GM18520 (cell line): ENCODE data around the gene REM2.
"Not testable (repeated sequence)": the region's sequence is repeated elsewhere in the genome, so short reads cannot be mapped to it uniquely, and the experiment has no call there.

Experiments used
- ATAC-seq: cut with Tn5 transposase; IDR thresholded peaks from one replicate; pipeline ENCODE4 v1.9.1; 2021; ENCODE audit not compliant: unreplicated experiment

Gene REM2

GRCh38 chr14:22847661-22848341, 35.2 kb upstream of the REM2 start:
- no peak for ATAC-seq

- ATAC-seq: no peak
Observed at GRCh38 chr14:22848351-22849164, 34.5 kb upstream of the REM2 start.

GRCh38 chr14:22849212-22849819, 33.7 kb upstream of the REM2 start:
- ATAC-seq: no peak

- ATAC-seq: no peak
Observed at GRCh38 chr14:22850944-22851764, 31.9 kb upstream of the REM2 start.

- not testable (repeated sequence) for ATAC-seq
Observed at GRCh38 chr14:22852178-22852577, 30.8 kb upstream of the REM2 start.

- ATAC-seq: no peak
Observed at GRCh38 chr14:22852599-22852939, 30.5 kb upstream of the REM2 start.

- ATAC-seq: no peak
Observed at GRCh38 chr14:22852940-22853767, 29.9 kb upstream of the REM2 start.

- not testable (repeated sequence) for ATAC-seq
Observed at GRCh38 chr14:22854296-22854695, 28.7 kb upstream of the REM2 start.

GRCh38 chr14:22854963-22855724, 27.9 kb upstream of the REM2 start:
- no peak for ATAC-seq

GRCh38 chr14:22856428-22856827, 26.6 kb upstream of the REM2 start:
- ATAC-seq: no peak

- not testable (repeated sequence) for ATAC-seq
Observed at GRCh38 chr14:22860377-22860776, 22.6 kb upstream of the REM2 start.

GRCh38 chr14:22861651-22862050, 21.4 kb upstream of the REM2 start:
- no peak for ATAC-seq

GRCh38 chr14:22864979-22865378, 18.0 kb upstream of the REM2 start:
- no peak for ATAC-seq

GRCh38 chr14:22865424-22866405, 17.3 kb upstream of the REM2 start:
- no peak for ATAC-seq

- no peak for ATAC-seq
Observed at GRCh38 chr14:22866874-22867273, 16.1 kb upstream of the REM2 start.

GRCh38 chr14:22870811-22871223, 12.2 kb upstream of the REM2 start:
- peak; percentile 28 for ATAC-seq

- ATAC-seq: peak; percentile 72
Observed at GRCh38 chr14:22871224-22872032, 11.6 kb upstream of the REM2 start, which contains the start of gene LRP10. TSS of gene LRP10 (plus strand) at chr14:22871740. CDS start at chr14:22872304, 564 bp downstream.
